Panc1 (cell line): ENCODE data around the gene RAB7A. TPM values are rescaled to one million over a fixed set of nuclear protein-coding genes. Genes with fewer than 3 reads are reported as not detected.

Source experiments
- ATAC-seq: fragments of 200-7000 bp; cut with Tn5 transposase; 2 replicates; pipeline ENCODE4 v1.9.1; 2020; ENCODE audit warnings: mild to moderate bottlenecking, moderate library complexity
- BruUV-seq: library from RNA; stranded (reverse); fragments of 400-500 nt; replicated peaks from 2 replicates; lab custom pipeline; 2021; lab: Mats Ljungman, UMichigan
- CTCF ChIA-PET: fragments of 300-600 bp; sonication (Branson Sonifier 250); formaldehyde crosslinking; loops from one replicate; lab custom pipeline; 2022; ENCODE audit warnings: antibody characterized with exemption; lab: Charles Lee
- POLR2A ChIA-PET: fragments of 300-600 bp; sonication (Branson Sonifier 250); formaldehyde crosslinking; loops from one replicate; lab custom pipeline; 2022; ENCODE audit warnings: antibody characterized with exemption; lab: Charles Lee
- DNase-seq: peaks from one replicate; pipeline ENCODE4 v3.0.0-alpha.2; 2010; ENCODE audit warnings: low read depth, low spot score
- H3K27ac ChIP-seq: 2 replicates; pipeline ENCODE4 v1.5.1; 2011; ENCODE audit warnings: mild to moderate bottlenecking, low read length, inconsistent platforms
- H3K27me3 ChIP-seq: fragments of 200-500 bp; sonication (Bioruptor generic); 2 replicates; pipeline ENCODE4 v1.6.0; 2014; ENCODE audit warnings: low read length, inconsistent platforms; ENCODE audit not compliant: control insufficient read depth, insufficient read depth
- H3K36me3 ChIP-seq: fragments of 200-500 bp; sonication (Bioruptor generic); 2 replicates; pipeline ENCODE4 v1.5.1; 2014; ENCODE audit warnings: inconsistent platforms, mild to moderate bottlenecking, low read length, moderate library complexity; ENCODE audit not compliant: control insufficient read depth, insufficient read depth
- H3K4me1 ChIP-seq: 2 replicates; pipeline ENCODE4 v1.5.1; 2011; ENCODE audit warnings: inconsistent platforms, mild to moderate bottlenecking, low read length, moderate library complexity; ENCODE audit not compliant: control insufficient read depth, insufficient read depth
- H3K4me3 ChIP-seq, 2 experiments: 2 replicates each; pipeline ENCODE4 v1.5.1; 2011 to 2012; ENCODE audit warnings: low read depth in 2 of 2, low read length in 2 of 2, mild to moderate bottlenecking in 2 of 2, inconsistent platforms in 1 of 2, moderate library complexity in 1 of 2
- H3K9me3 ChIP-seq: fragments of 200-500 bp; sonication (Bioruptor generic); 2 replicates; pipeline ENCODE4 v1.5.1; 2014; ENCODE audit warnings: low read depth, mild to moderate bottlenecking, inconsistent platforms, low read length, moderate library complexity; ENCODE audit not compliant: control insufficient read depth, insufficient read depth
- CTCF ChIP-seq: fragments of 450-650 bp; IDR thresholded peaks from 2 replicates; pipeline ENCODE4 v1.5.1; 2017; ENCODE audit warnings: mild to moderate bottlenecking
- POLR2AphosphoS5 ChIP-seq: IDR thresholded peaks from 2 replicates; pipeline ENCODE4 v1.6.1; 2012; ENCODE audit warnings: mild to moderate bottlenecking, low read depth, low read length, moderate library complexity
- REST ChIP-seq, 2 experiments: IDR thresholded peaks; 2 replicates each; pipeline ENCODE4 v1.6.1; 2011 to 2012; ENCODE audit warnings: low read depth in 2 of 2, control low read depth in 1 of 2, low read length in 1 of 2, mild to moderate bottlenecking in 1 of 2, moderate library complexity in 1 of 2; ENCODE audit not compliant: insufficient read depth in 1 of 2
- SIN3A ChIP-seq: IDR thresholded peaks from 2 replicates; pipeline ENCODE4 v1.6.1; 2012; ENCODE audit warnings: low read depth, mild to moderate bottlenecking, low read length, moderate library complexity, borderline replicate concordance; ENCODE audit not compliant: insufficient read depth
- TCF7L2 ChIP-seq: IDR thresholded peaks from 2 replicates; pipeline ENCODE4 v1.6.1; 2011; ENCODE audit warnings: mild to moderate bottlenecking, low read depth, low read length, inconsistent platforms
- in situ Hi-C: cut with HindIII; loops from 2 replicates; pipeline ENCODE4 v1.10.0; 2016; ENCODE audit warnings: low sequenced_read_pairs, low pct_unique_long_range_greater_than_20kb
- intact Hi-C: fragments of 100-400 bp; cut with micrococcal nuclease; formaldehyde crosslinking; loops from one replicate; pipeline ENCODE4 v1.10.0; 2022; ENCODE audit not compliant: unreplicated experiment
- total RNA-seq: library from RNA; stranded (reverse); gene quantifications from one replicate; pipeline ENCODE4 v1.2.1, GENCODE V29; 2021; ENCODE audit not compliant: unreplicated experiment

Gene RAB7A
- total RNA-seq, 1 experiment from 2014 or later: 386 TPM

- Histone ChIP-seq H3K4me3 (no peak overlapping the region), H3K27me3 (no peaks in the 10 kb centered on the region), H3K9me3 (no peaks in the 10 kb centered on the region), H3K36me3 (no peaks in the 10 kb centered on the region), H3K4me1 (peaks cover 29% of the 10 kb centered on the region), H3K27ac (no peak overlapping the region)
- TSS peak; percentile 12 for BruUV-seq
- intact Hi-C loops (no loop called here), in situ Hi-C loops (no loop called here)
- ChIA-PET CTCF (interaction anchor here (0.5 to 1.6 kb wide), 2 partner anchors 108 to 546 kb away, joined by 4 to 6 read pairs; no protein-coding TSS in a partner anchor), POLR2A (interaction anchor here (0.6 to 0.8 kb wide), 2 partner anchors 9 to 108 kb away, joined by 3 to 4 read pairs; no protein-coding TSS in a partner anchor)
- ATAC-seq (no peak), DNase-seq (no peak)
- TF ChIP-seq REST (IDR thresholded peaks at IDR 0.05; ENCODE audit: insufficient read depth in 1 of 2, low read depth in 2 of 2, low read length in 1 of 2): no peak
- no peak for TF ChIP-seq TCF7L2
- TF ChIP-seq SIN3A: no peak
- no peak for TF ChIP-seq POLR2AphosphoS5
- no peak for TF ChIP-seq CTCF
These were observed 62.4 kb downstream of the RAB7A start for GRCh38 chr3:128788268-128788869.

- H3K27me3 ChIP-seq: no peaks in the 10 kb centered on the region
- peak; percentile 22 for ATAC-seq
- H3K4me1 ChIP-seq: peaks cover 15% of the 10 kb centered on the region; the same call in 1 of the 2 replicates
- in situ Hi-C loops (no loop called here), intact Hi-C loops (loop anchor here (5.0 kb wide), 1 partner anchor 112 kb away; no protein-coding TSS in a partner anchor)
- H3K4me3 ChIP-seq: no peak overlapping the region
- CTCF ChIA-PET: interaction anchor here (1.7 kb wide), 1 partner anchor 114 kb away, joined by 13 read pairs; no protein-coding TSS in a partner anchor
- DNase-seq: no peak
- POLR2A ChIA-PET: interaction anchor here (0.6 to 0.9 kb wide), 2 partner anchors 111 to 114 kb away, joined by 3 read pairs; no protein-coding TSS in a partner anchor
- BruUV-seq: no TSS peak
- no peaks in the 10 kb centered on the region for H3K9me3 ChIP-seq
- peaks cover 20% of the 10 kb centered on the region for H3K36me3 ChIP-seq
- no peak for TF ChIP-seq SIN3A
- TF ChIP-seq CTCF: no peak
- no peak for TF ChIP-seq TCF7L2
- TF ChIP-seq POLR2AphosphoS5: no peak
- no peak for TF ChIP-seq REST (IDR thresholded peaks at IDR 0.05; ENCODE audit: insufficient read depth in 1 of 2, low read depth in 2 of 2, low read length in 1 of 2)
- H3K27ac ChIP-seq: peak overlapping the region; percentile 8; the same call in 1 of the 2 replicates
These were observed 68.2 kb downstream of the RAB7A start for GRCh38 chr3:128794067-128794768.
